LNCaP clone FGC (cell line): ENCODE results near the gene RFLNA.

Experiments used
- DNase-seq: peaks from one replicate; pipeline ENCODE4 v3.0.0-alpha.2; 2011; ENCODE audit warnings: low read depth
- H3K4me3 ChIP-seq: 2 replicates; pipeline ENCODE4 v1.5.1; 2011; ENCODE audit warnings: mild to moderate bottlenecking, low read depth, low read length, control low read depth
- TF ChIP-seq, protein P1 (sequence below): IDR thresholded peaks from 2 replicates; pipeline ENCODE4 v1.5.1; 2012; ENCODE audit warnings: mild to moderate bottlenecking; ENCODE audit not compliant: control insufficient read depth, insufficient read depth; ENCODE audit errors: extremely low read depth

Gene RFLNA

DNA sequence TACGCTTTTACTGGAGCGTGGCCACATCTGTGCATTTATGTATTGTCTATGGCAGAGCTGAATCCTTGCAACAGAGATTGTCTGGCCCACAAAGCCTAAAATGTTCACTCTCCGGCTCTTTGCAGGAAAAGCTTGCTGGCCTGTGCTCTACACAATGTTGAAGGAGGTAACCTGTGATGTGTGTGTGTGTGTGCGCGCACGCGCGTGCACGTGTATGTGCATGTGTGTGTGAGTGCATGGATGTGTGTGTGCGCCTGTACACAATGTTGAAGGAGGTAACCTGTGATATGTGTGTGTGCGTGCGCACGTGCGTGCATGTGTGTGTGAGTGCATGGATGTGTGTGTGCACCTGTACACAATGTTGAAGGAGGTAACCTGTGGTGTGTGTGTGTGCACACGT is 62.7 kb downstream of the RFLNA start:
- DNase-seq, result no peak
- no peak overlapping the region for H3K4me3 ChIP-seq
- TF ChIP-seq, protein P1, sequence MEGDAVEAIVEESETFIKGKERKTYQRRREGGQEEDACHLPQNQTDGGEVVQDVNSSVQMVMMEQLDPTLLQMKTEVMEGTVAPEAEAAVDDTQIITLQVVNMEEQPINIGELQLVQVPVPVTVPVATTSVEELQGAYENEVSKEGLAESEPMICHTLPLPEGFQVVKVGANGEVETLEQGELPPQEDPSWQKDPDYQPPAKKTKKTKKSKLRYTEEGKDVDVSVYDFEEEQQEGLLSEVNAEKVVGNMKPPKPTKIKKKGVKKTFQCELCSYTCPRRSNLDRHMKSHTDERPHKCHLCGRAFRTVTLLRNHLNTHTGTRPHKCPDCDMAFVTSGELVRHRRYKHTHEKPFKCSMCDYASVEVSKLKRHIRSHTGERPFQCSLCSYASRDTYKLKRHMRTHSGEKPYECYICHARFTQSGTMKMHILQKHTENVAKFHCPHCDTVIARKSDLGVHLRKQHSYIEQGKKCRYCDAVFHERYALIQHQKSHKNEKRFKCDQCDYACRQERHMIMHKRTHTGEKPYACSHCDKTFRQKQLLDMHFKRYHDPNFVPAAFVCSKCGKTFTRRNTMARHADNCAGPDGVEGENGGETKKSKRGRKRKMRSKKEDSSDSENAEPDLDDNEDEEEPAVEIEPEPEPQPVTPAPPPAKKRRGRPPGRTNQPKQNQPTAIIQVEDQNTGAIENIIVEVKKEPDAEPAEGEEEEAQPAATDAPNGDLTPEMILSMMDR, result no peak

DNA sequence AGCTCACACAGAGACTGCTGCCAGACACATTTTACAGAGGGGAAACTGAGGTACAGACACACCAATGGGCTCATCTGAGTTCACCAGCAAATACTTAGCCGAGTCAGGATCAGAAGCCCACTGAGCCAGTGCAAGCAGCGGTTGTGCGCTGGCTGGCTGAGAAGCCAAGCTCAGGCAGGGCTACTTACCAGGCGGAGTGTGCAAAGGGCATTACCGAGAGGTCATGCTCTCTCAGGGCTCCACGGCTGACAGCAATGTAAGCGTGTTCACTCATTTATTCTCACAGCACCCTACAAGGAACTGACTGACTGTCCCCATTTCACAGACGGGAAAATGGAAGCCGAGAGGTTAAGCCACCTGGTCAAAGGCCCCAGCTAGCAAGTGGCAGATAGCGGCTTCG is 63.7 kb downstream of the RFLNA start:
- DNase-seq, result no peak
- no peak overlapping the region for H3K4me3 ChIP-seq
- TF ChIP-seq, protein P1, result no peak

DNA sequence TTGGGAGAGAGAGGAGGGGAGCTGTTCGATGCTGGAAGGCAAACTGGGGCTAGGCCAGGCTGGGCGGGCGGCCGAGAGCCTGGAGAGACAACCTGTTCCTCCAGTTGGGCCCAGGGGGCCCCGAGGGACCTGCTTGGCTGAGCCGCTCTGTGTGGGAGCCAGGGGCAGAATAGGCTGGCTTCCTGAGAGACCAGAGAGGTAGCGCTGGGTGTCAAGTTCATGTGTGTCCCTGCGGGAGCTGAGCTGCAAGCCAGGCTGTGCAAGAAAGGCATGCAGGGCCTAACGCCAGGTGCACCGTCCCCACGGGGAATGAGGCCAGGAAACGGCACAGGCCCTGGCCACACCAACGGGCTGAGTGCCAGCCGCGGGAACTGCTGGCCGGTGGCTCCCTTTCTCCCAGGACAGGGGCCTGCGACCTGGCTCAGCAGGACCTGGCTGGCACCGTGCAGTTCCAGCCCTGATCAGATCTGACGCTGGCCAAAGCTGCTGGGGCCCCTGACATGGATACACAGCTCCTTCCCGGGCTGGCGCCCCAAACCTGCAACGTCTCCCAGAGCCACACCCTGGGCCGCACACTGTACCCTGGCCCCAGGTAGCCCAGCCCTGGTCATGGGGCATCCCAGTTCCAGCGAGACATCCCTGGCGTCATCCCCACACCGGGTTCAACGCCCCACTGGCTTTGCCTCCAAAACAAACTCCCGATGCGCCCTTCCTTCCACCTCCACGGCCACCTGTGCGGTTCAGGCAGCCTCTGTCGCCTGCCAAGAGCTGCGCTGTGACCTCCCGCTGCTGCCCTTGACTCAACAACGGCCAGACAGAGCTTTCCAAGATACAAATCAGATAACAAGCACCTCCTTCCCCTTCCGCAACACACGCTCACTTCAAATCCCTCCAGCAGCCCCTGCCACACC is 65.0 kb downstream of the RFLNA start:
- peak; percentile 99 for DNase-seq
- TF ChIP-seq, protein P1, result no peak
- H3K4me3 ChIP-seq, result peak overlapping the region; percentile 13; the same call in 1 of the 2 replicates

DNA sequence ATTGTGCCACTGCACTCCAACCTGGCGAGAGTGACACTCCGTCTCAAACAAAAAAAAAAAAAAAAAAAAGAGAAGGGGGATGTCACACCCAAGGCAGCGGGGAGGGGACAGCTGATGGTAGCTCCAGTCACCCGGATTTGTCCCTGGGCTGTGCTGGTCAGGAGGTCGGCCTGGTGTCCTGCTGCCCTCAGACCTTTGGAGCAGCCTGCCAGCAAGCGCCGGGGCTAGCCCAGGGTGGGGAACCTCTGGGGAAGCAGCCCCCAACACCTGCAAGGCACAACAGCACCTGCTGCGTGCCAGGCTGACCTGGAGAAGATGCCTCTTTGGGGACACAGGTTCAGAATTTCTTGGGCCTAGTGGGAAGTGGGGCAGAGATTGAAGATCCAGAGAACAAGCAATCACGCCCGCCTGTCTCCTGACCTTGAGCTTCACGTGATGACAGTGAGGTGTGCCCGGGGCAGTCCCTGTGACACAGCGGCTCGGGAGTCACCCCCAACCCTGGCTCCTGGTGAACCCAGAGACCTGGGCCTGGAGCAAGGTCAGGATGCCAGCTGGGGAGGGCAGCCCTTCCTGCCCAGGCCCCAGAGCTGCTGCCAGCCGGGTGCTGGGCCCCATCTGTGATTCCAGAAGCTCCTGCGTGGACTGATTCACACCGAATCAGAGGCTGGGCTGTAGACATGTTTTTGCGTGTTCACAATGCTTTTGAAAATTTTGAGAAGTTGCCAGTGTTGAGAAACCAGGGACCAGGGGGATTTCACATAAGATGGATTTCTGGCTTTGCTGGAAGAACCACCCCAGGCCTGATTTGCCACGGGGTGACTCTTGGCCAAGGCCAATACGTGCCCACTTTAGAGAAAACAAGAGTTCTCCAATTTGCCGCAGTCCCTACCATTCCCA is 66.4 kb downstream of the RFLNA start:
- no peak overlapping the region for H3K4me3 ChIP-seq
- TF ChIP-seq, protein P1, result no peak
- DNase-seq, result no peak

DNA sequence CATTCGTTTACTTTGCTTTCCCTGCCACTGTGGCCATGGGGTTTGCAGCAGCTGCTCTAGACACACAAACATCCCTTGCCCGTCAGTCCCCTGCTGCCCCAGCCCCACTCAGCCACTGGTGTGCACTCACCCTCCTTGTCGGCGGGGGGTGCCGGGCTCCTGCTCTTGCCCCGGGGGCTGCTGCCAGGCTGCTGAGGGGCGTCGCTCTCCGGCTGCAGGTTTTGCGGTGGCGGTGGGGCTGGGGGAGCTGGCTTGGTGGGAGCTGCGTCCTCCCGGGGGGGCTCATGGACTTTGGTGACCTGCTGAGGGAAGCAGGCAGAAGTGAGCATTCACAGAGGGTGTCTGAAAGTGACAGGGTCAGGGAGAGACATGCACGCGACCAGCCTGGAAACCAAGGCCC is 67.1 kb downstream of the RFLNA start:
- TF ChIP-seq, protein P1, result no peak
- H3K4me3 ChIP-seq, result no peak overlapping the region
- no peak for DNase-seq

DNA sequence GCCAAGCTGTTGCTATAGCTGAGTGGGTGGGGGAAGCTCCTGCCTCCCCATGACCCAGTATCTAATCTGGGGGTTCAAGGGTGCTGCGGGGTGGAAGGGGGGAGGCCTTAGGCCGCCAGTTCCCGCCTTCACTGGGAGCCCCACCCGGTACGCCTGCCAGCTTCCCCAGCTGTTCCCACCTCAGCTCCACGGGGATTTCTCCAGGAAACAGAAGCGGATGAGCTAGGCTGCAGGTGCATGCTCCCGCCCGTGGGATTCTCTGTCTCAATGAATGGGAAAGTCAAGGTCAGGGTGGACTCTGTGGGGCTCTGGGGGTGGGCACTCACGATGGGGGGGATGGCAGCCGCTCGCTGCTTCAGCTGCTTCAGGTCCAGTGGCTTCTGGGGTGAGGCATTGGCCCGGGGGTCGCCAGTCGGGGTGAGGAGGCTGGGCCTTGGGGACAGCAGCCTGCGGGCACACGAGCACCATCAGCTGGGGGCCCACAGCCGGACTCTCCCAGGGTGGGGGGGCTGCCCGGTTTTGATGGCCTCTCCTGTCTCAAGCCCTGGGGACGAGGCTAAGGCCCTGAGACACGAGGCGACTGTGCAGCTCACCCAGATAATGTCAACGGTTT is 68.6 kb downstream of the RFLNA start:
- TF ChIP-seq, protein P1, result no peak
- H3K4me3 ChIP-seq, result no peak overlapping the region
- no peak for DNase-seq
